ENCODE results near the gene PCDHGA1. TPM values are rescaled to one million over a fixed set of nuclear protein-coding genes. Genes with fewer than 3 reads are reported as not detected.

The PCDHGA1 gene
- total and polyA plus RNA-seq, 2 donors (not counting 1 experiment from before 2014, with no cell fraction given): 0.06 to 0.64 TPM

DNA sequence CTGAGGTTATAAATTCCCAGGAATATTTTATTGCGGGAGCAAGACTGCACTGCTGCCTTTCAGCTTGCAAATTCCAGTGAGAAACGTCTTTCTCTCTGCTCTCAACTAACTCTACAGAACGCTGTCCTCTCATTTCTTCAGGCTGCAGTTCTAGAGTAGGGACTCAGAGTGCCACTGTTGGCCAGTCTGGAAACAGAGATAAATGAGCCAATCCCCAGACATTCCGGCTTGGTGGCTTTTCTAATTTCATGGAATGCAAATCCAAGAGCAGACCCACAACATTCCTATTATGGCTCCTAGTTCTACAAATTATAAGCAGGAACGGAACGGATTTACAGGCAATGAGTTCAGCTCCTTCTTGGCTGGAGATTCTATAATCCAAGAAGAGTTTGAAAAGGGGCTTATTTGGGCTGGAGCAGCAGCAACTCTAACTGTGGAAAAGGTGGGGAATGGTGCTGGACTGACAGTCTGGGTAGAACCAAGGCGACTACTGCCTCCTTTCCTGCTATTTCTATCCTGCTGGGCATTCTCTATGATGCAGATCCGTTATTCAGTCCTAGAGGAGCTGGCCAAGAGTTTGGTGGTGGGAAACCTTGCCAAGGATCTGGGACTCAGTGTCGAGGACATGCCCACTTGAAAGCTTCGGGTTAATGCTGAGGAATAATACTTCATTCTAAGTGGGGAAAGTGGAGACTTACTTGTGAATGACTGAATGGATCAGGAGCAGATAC lies 109.3 kb downstream of the PCDHGA1 start:
- peaks cover 0 to 6% (median 1%) of the 10 kb centered on the region in 4 experiments for H3K27me3 ChIP-seq (replicated peaks in 1 of 4; ENCODE audit: control extremely low read depth in 1 of 4, control insufficient read depth in 3 of 4, insufficient read depth in 4 of 4, low read length in 3 of 4)
- TF ChIP-seq, protein P1, sequence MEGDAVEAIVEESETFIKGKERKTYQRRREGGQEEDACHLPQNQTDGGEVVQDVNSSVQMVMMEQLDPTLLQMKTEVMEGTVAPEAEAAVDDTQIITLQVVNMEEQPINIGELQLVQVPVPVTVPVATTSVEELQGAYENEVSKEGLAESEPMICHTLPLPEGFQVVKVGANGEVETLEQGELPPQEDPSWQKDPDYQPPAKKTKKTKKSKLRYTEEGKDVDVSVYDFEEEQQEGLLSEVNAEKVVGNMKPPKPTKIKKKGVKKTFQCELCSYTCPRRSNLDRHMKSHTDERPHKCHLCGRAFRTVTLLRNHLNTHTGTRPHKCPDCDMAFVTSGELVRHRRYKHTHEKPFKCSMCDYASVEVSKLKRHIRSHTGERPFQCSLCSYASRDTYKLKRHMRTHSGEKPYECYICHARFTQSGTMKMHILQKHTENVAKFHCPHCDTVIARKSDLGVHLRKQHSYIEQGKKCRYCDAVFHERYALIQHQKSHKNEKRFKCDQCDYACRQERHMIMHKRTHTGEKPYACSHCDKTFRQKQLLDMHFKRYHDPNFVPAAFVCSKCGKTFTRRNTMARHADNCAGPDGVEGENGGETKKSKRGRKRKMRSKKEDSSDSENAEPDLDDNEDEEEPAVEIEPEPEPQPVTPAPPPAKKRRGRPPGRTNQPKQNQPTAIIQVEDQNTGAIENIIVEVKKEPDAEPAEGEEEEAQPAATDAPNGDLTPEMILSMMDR (IDR thresholded peaks at IDR 0.05): no peak
- TF ChIP-seq EZH2 (IDR thresholded peaks at IDR 0.05; ENCODE audit: borderline replicate concordance, insufficient read depth, low read depth, low read length, poor library complexity, severe bottlenecking): no peak
- no peaks in the 10 kb centered on the region for H3K79me2 ChIP-seq (ENCODE audit: control insufficient read depth, insufficient read depth, low read length)
- no peak overlapping the region for H3K4me2 ChIP-seq (replicated peaks; ENCODE audit: low read depth, low read length, poor library complexity, severe bottlenecking)
- WGBS (ENCODE audit: insufficient coverage): 87% methylated on average over 4 of the region's 10 CpGs
- peaks cover 0 to 14% (median 0%) of the 10 kb centered on the region in 3 donors for H3K9me3 ChIP-seq (ENCODE audit: control extremely low read depth in 1 of 3, control insufficient read depth in 2 of 3, insufficient read depth in 1 of 3, low read length in 2 of 3)
- no peaks in the 10 kb centered on the region for H3K36me3 ChIP-seq (replicated peaks in 1 of 2; ENCODE audit: control extremely low read depth in 1 of 2, control insufficient read depth in 1 of 2, extremely low read depth in 1 of 2, insufficient read depth in 2 of 2, low read length in 1 of 2)
- no peak for DNase-seq
- no peak for ATAC-seq (ENCODE audit: low read depth)
- Mint-ChIP-seq H3K9me3 (ENCODE audit: insufficient read depth) (peaks cover 3% of the 10 kb centered on the region), H3K27me3 (peaks cover 3% of the 10 kb centered on the region), H3K4me3 (no peak overlapping the region), H3K27ac (no peak overlapping the region), H3K4me1 (peaks cover 3% of the 10 kb centered on the region)
- no peaks in the 10 kb centered on the region for H4K20me1 ChIP-seq (ENCODE audit: control insufficient read depth, insufficient read depth, low read length, poor library complexity, severe bottlenecking)
- H2AFZ ChIP-seq (ENCODE audit: insufficient read depth, low read depth, low read length, poor library complexity, severe bottlenecking): no peak overlapping the region
- H3K4me3 ChIP-seq (ENCODE audit: control extremely low read depth in 1 of 5, extremely low read depth in 1 of 5, insufficient read depth in 1 of 5, low read depth in 2 of 5, low read length in 4 of 5): no peak overlapping the region
- no peaks in the 10 kb centered on the region for H3K4me1 ChIP-seq (ENCODE audit: control insufficient read depth in 2 of 2, insufficient read depth in 2 of 2, low read length in 2 of 2)
- CTCF ChIA-PET: interaction anchor here (0.9 to 1.3 kb wide), 3 partner anchors 9 to 124 kb away, joined by 3 to 4 read pairs (median 4); partner anchors contain the start of gene PCDHGA12
- H3K9ac ChIP-seq (ENCODE audit: low read length): no peak overlapping the region
- intact Hi-C loops (cut with micrococcal nuclease): no loop called here
- POLR2A ChIA-PET: no interaction called here
- H3K27ac ChIP-seq (ENCODE audit: low read length in 2 of 2): no peak overlapping the region

DNA sequence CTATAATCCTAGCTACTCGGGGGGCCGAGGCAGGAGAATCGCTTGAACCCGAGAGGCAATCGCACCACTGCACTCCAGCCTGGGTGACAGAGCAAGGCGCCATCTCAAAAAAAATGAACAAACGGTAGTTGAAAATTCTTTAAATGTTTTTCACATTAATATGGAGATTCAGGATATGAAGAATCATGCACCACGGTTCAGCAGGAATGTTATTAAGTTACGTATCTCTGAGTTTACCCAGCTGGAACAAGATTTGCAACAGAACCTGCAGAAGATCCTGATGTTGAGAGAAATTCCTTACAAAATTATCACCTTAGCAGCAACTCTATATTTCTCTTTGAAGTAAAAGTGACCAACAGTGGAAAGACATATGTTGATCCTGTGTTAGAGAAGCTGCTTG lies 110.0 kb downstream of the PCDHGA1 start:
- no peaks in the 10 kb centered on the region for H4K20me1 ChIP-seq (ENCODE audit: control insufficient read depth, insufficient read depth, low read length, poor library complexity, severe bottlenecking)
- Mint-ChIP-seq H3K27me3 (peaks cover 3% of the 10 kb centered on the region), H3K9me3 (ENCODE audit: insufficient read depth) (peaks cover 3% of the 10 kb centered on the region), H3K27ac (no peak overlapping the region), H3K4me1 (peaks cover 3% of the 10 kb centered on the region), H3K4me3 (no peak overlapping the region)
- intact Hi-C loops (cut with micrococcal nuclease): no loop called here
- H3K9me3 ChIP-seq (ENCODE audit: control extremely low read depth in 1 of 3, control insufficient read depth in 2 of 3, insufficient read depth in 1 of 3, low read length in 2 of 3): peaks cover 0 to 14% (median 0%) of the 10 kb centered on the region in 3 donors
- H2AFZ ChIP-seq (ENCODE audit: insufficient read depth, low read depth, low read length, poor library complexity, severe bottlenecking): no peak overlapping the region
- TF ChIP-seq, protein P1 (IDR thresholded peaks at IDR 0.05): no peak
- no peak for TF ChIP-seq EZH2 (IDR thresholded peaks at IDR 0.05; ENCODE audit: borderline replicate concordance, insufficient read depth, low read depth, low read length, poor library complexity, severe bottlenecking)
- no peak overlapping the region for H3K4me3 ChIP-seq (ENCODE audit: control extremely low read depth in 1 of 5, extremely low read depth in 1 of 5, insufficient read depth in 1 of 5, low read depth in 2 of 5, low read length in 4 of 5)
- no peak overlapping the region for H3K4me2 ChIP-seq (replicated peaks; ENCODE audit: low read depth, low read length, poor library complexity, severe bottlenecking)
- H3K4me1 ChIP-seq (ENCODE audit: control insufficient read depth in 2 of 2, insufficient read depth in 2 of 2, low read length in 2 of 2): no peaks in the 10 kb centered on the region
- H3K27me3 ChIP-seq (replicated peaks in 1 of 4; ENCODE audit: control extremely low read depth in 1 of 4, control insufficient read depth in 3 of 4, insufficient read depth in 4 of 4, low read length in 3 of 4): peaks cover 0 to 6% (median under 1%) of the 10 kb centered on the region in 4 experiments
- CTCF ChIA-PET: interaction anchor here (0.9 to 1.3 kb wide), 2 partner anchors 10 to 124 kb away, joined by 3 to 4 read pairs; partner anchors contain the start of gene PCDHGA12
- no peaks in the 10 kb centered on the region for H3K79me2 ChIP-seq (ENCODE audit: control insufficient read depth, insufficient read depth, low read length)
- H3K27ac ChIP-seq (ENCODE audit: low read length in 2 of 2): no peak overlapping the region
- DNase-seq (no peak), ATAC-seq (ENCODE audit: low read depth) (no peak)
- no peaks in the 10 kb centered on the region for H3K36me3 ChIP-seq (replicated peaks in 1 of 2; ENCODE audit: control extremely low read depth in 1 of 2, control insufficient read depth in 1 of 2, extremely low read depth in 1 of 2, insufficient read depth in 2 of 2, low read length in 1 of 2)
- WGBS (ENCODE audit: insufficient coverage): 100% methylated on average over 5 of the region's 9 CpGs
- POLR2A ChIA-PET: no interaction called here
- H3K9ac ChIP-seq (ENCODE audit: low read length): no peak overlapping the region
